Measurements from ENCODE around the gene LRRC75B.
"Not testable (repeated sequence)": the region's sequence is repeated elsewhere in the genome, so short reads cannot be mapped to it uniquely, and the experiment has no call there.

Gene LRRC75B

DNA sequence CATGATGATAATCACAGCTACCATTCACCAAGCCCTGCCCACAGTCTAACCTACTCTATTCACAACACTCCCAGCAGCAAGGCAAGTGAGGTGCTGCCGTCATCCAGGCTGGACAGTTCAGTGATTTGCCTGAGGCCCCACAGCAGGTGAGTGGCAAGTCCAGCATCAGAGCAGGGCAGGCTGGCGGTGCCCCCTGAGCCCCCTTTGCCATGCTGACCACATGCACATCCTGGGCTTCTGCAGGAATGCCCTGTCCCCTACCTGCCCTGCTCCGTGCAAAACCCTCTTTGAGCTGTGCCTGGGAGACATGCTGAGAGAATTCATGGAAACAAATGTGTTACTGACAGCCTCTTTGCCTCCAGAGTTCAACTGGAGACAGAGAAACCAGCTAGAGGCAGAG lies 17.0 kb upstream of the LRRC75B start:
- H3K4me2 ChIP-seq, H3K4me3 ChIP-seq: not testable (repeated sequence)

DNA sequence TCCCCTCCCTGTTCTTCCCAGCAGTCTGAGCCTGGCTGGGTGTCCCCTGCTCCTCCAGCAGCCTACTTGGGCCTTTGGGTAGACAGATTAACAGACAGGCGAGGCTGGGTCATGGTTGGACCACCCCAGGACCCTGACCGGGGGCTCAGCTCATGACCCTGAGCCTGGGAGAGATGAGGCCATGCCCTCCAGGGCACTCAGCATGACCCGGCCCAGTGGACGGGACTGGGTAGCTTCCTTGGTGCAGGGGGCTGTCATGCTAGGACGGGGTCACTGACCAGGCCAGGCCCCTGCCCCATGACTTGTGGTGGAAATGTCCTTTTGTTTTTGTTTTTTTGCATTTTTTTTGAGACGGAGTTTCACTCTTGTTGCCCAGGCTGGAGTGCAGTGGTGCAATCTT lies 15.5 kb upstream of the LRRC75B start:
- H3K27me3 ChIP-seq, H3K4me2 ChIP-seq, H3K36me3 ChIP-seq, H3K9ac ChIP-seq, H3K27ac ChIP-seq, H4K20me1 ChIP-seq, H3K9me3 ChIP-seq, H3K4me3 ChIP-seq: not testable (repeated sequence)
- peaks cover 19% of the 10 kb centered on the region for H3K4me1 ChIP-seq

More for the DNA sequence above, 17.0 kb upstream of the LRRC75B start:
- not testable (repeated sequence) for H3K9me3 ChIP-seq, H3K27me3 ChIP-seq, H3K27ac ChIP-seq, H3K36me3 ChIP-seq, H4K20me1 ChIP-seq, H3K4me1 ChIP-seq, H3K9ac ChIP-seq

DNA sequence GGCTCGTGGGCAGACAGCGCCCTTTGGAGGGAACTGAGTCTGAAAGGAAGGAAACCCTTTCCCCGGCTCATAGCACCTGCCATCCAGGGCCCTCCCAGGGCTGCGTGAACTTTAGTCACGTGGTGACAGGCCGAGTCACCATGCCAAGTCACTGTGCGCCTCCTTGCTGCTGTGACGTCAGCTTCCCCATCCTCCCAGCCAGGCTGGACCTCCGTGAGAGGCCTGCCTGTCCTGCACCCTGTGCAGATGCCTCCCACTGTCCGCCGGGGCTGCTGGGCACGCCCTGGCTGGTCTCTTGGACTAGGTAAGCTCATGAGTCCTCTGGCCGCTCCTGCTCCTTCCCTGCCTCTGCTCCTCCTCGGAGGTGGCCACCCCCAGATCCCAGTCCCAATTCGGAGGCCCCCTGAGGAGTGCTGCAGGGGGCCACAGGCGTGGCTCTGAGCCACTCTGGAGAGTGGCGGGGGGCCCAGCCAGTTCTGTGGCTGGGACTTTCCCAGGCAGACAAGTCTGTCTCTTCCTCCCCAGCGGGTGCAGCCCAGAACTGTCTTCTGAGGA lies 14.6 kb upstream of the LRRC75B start:
- Histone ChIP-seq H3K27ac (peak overlapping the region; percentile 59), H3K4me1 (peaks cover 26% of the 10 kb centered on the region), H3K4me2 (peak overlapping the region; percentile 59)
- H3K27me3 ChIP-seq, H4K20me1 ChIP-seq, H3K4me3 ChIP-seq, H3K36me3 ChIP-seq, H3K9ac ChIP-seq, H3K9me3 ChIP-seq: not testable (repeated sequence)

DNA sequence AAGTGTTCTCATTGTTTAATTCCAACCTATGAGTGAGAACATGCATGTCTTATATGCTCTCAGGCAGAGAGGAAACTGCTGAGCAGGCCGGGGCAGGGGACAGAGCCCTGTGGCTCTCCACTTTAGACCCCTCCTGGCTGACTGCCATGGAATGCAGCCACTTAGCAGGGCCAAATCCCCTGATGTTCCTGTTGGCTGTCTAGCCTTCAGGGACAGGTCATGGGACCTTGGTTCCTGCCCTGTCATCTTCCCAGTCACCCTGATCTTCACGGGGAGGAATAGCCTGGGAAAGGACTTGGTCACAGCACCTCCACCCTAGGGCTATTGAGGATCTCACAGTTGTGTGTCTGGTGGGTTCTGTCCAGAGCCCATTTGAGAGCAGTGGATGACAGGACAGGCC lies 13.5 kb upstream of the LRRC75B start:
- not testable (repeated sequence) for H3K27me3 ChIP-seq, H3K9me3 ChIP-seq, H4K20me1 ChIP-seq, H3K36me3 ChIP-seq, H3K4me3 ChIP-seq, H3K4me2 ChIP-seq, H3K27ac ChIP-seq, H3K9ac ChIP-seq
- peaks cover 37% of the 10 kb centered on the region for H3K4me1 ChIP-seq

DNA sequence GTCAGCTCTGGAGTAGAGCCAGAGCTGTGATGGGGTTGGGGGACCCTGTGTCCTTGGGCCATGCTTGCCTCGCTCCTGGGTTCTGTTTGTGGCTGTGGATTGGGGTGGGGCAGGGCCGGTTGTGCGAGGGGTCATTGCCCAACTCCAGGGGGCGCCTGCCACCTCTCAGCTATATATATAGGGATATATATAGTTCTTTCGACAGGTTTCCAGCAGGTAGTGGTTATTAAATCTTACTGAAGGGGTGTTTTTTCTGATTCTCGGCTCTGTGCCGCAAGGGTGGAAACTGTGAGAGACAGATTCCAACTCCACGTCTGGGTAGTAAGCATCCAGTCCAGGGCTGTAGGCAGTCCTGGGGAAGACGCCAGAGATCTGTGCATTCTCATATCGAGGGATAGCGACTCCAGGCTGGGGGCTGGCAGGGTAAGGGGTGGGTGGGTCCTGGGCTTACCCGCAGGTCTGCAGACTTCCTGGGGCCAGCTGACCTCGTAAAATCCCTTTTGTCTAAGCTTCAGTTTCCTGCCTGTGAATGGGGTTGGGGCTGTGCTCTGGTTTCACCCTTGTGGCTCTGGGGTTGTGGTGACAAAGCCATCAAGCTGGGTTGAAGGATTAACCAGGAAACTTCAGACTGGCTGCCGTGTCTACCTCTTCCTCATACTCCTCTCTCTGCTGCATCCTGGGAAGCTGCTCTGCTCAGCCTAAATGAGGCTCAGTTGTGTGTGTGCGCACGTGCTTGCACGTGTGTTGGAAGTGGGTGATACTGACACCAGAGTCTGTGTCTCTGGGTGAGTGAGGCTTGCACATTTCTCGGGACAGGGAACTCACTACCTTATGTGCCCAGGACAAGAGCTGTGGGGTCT lies 11.1 kb upstream of the LRRC75B start:
- Histone ChIP-seq H3K4me1 (peaks cover 47% of the 10 kb centered on the region), H3K4me2 (peak overlapping the region; percentile 60)
- not testable (repeated sequence) for H4K20me1 ChIP-seq, H3K27me3 ChIP-seq, H3K36me3 ChIP-seq, H3K9ac ChIP-seq, H3K9me3 ChIP-seq, H3K4me3 ChIP-seq, H3K27ac ChIP-seq

DNA sequence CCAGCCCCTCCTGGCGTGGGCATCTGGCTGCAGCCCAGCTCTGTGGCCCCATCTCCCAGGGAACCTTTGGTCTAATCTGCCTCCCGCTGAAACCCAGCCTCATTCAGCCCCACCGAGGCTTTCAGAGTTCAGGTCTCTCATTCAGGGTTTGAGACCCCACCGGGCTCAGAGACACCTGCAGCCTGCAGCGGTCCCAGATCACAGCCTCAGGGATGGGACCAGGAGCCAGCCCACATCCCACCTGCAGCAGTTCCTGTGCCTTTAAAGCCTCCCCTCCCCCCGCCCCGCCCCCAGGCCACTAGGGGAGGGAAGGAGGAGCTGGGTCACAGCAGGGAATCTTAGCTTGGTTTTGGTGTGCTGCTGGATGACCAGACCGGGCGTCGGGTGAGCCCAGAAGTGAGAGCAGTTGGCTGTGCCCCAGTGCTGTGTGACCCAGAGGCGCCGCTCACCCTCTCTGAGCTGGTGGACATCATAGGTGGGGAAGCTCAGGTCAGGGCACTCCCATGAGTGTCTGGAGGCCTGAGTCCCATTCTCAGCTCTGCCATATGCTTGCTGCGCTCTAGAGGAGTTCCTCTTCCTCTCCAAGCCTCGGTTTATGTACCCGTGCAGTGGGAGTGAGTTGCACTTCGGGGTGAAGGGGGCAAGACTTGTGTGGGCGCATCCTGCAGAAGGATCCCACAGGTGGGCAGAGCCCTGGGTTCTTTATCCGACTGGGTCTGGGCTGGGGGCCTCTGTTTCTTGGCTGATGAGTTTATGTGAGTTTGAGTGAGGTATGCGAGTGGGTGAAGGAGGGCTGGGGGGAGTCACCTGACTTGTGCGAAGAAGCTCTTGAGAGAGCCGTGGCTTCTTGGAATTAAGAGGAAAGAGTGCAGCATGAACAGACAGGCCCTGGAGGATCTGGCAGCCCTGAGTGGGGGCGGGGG lies 10.2 kb upstream of the LRRC75B start, which contains the start of gene GGT1:
Gene GGT1, plus strand, starts transcription at position 347 of the 923 bp plus-strand sequence. CDS start 7,889 bp downstream, outside the sequence.
- H3K27ac ChIP-seq: peak within 1 kb of the TSS; percentile 53; the same call in 1 of the 2 replicates
- H3K4me2 ChIP-seq: peak within 1 kb of the TSS; percentile 60
- H3K36me3 ChIP-seq, H4K20me1 ChIP-seq, H3K4me3 ChIP-seq, H3K9me3 ChIP-seq, H3K9ac ChIP-seq, H3K27me3 ChIP-seq: not testable (repeated sequence)
- H3K4me1 ChIP-seq: peaks cover 56% of the 10 kb centered on the region

DNA sequence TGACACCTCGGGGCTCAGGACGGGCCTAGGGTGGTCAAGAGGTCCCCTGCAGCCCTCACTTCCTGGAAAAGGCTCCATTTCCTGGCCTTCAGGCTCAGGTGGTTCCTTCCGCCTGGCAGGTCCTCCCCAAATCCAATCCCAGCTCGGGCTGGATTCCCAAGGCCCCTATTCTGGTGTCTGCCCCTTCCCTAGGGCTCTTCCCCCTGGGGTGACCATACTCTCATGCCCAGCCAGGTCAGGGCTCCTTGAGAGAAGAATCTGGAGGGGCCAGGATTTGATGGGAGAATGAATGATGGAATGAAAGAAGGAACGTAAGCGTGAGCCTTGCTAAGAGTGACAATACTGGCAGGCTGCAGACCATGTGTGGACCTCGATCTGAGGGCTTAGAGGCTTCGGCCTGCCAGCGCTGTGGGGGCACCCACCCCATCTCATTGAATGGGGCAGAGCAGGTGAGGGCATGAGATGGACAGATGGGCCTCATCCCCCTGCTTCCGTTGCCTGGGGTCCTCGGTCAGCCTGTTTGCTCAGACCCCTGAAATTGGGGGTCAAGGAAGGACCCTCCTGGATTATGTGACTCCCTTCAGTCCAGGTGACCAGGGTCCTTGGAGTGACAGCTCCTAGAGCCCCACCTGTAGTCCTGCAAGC lies 9.4 kb upstream of the LRRC75B start:
- H3K4me3 ChIP-seq, H3K4me2 ChIP-seq, H3K36me3 ChIP-seq, H3K27me3 ChIP-seq, H3K9me3 ChIP-seq, H3K9ac ChIP-seq, H4K20me1 ChIP-seq: not testable (repeated sequence)
- Histone ChIP-seq H3K27ac (peak overlapping the region; percentile 53; the same call in 1 of the 2 replicates), H3K4me1 (peaks cover 52% of the 10 kb centered on the region)

DNA sequence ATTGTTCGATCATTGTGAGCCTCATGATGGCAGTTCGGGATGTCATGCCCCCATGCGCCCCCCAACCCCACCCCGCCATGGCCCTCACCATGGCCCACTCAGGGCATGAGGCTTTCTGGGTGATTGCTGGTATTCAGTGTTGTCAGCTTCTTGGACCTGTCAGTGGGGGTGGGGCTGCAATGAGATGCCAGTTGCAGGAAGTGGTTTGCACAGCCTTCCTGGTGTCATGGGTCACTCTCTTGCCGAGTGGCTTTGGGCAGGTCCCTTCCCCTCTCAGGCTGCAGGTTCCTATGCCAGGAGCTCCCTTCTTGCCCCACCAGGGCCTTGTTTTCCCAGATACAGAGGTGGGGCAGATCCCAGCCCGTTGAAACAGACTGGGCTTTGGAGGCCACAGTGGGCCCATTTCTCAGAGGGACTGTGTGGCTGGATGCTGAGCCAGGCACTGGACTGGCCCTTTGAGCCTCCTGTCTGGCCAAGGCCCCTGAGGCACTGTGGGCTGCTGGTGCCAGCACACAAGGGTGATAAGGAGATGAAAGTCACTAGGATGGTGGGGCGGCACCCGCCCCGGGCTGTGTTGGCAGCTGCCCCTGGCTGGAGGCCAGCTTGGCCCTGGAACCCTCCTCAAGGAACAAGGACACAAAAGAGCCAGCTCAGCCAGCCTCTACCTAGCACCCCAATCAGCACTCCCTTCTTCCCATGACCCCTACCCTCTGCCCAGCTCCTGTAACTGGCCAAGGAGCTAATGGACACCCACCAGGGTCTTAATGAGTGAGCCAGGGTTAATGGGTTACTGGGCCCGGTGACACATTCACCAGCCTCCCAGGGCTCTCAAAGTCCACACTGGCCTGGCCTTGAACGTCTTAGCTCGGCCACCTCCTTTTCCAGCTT lies 8.6 kb upstream of the LRRC75B start:
- H3K4me3 ChIP-seq: no peak overlapping the region
- no peaks in the 10 kb centered on the region for H4K20me1 ChIP-seq
- peaks cover 50% of the 10 kb centered on the region for H3K4me1 ChIP-seq
- no peaks in the 10 kb centered on the region for H3K9me3 ChIP-seq
- no peak overlapping the region for H3K9ac ChIP-seq
- TF ChIP-seq Cebpa-rat (IDR thresholded peaks at IDR 0.05): no peak
- H3K4me2 ChIP-seq: peak overlapping the region; percentile 63
- H3K27me3 ChIP-seq: no peaks in the 10 kb centered on the region
- H3K36me3 ChIP-seq: no peaks in the 10 kb centered on the region
- peak overlapping the region; percentile 53 for H3K27ac ChIP-seq

DNA sequence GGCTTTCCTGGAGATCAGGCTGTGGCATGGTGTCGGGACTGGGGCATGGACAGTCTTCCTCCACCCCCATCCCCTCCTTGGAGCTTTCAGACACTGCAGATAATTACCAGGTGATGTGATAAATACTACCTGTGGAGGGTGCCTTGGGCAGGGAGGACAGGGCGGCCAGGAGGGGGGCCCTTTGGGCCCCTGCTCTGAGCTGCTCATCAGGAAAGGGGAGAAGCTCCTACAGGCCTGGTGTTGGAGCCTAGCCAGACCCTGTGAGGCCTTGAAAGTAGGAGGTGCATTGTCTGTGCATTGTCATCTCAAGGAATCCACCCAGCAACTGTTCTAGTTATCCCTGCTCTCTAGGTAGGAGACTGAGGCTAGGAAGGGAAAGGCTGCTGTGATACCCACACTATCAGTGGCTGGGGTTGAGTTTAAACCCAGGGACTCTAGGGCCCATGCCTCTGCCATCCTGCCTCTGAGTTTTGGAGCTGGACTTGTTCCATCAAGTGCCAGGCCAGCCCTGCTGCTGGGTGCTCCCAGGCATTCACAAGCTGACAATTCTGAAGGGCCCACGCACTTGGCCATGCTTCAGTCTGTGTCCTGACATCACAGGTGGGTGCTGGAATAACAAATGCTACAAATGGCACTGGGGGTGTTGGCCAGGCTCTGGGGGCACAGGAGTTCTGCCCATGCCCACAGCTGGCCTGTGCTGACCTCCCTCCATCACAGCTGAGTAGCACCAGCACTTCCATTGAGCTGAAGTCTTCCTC lies 7.3 kb upstream of the LRRC75B start:
- not testable (repeated sequence) for H3K27me3 ChIP-seq, H3K36me3 ChIP-seq, H3K4me2 ChIP-seq, H3K9me3 ChIP-seq, H4K20me1 ChIP-seq, H3K27ac ChIP-seq, H3K4me3 ChIP-seq, H3K9ac ChIP-seq
- H3K4me1 ChIP-seq: peaks cover 55% of the 10 kb centered on the region

Measured in BLaER1 (cell line).